GM10847 (cell line): Measurements from ENCODE around the gene PLA2R1.

Experiments
- POLR2A ChIP-seq: IDR thresholded peaks from 2 replicates; pipeline ENCODE4 v1.6.1; 2011; ENCODE audit not compliant: insufficient read length; ENCODE audit errors: extremely low read depth

PLA2R1 gene

GRCh38 chr2:159982842-159983785, 79.3 kb downstream of the PLA2R1 start:
- TF ChIP-seq POLR2A = no peak

- TF ChIP-seq POLR2A = no peak
Observed at GRCh38 chr2:159982270-159982669, 80.1 kb downstream of the PLA2R1 start.

- no peak for TF ChIP-seq POLR2A
Observed at GRCh38 chr2:159976527-159977160, 85.8 kb downstream of the PLA2R1 start.

- no peak for TF ChIP-seq POLR2A
Observed at GRCh38 chr2:159973325-159973724, 89.1 kb downstream of the PLA2R1 start.

GRCh38 chr2:159971365-159972152, 90.9 kb downstream of the PLA2R1 start:
- TF ChIP-seq POLR2A = no peak

GRCh38 chr2:159968279-159968900, 94.0 kb downstream of the PLA2R1 start:
- no peak for TF ChIP-seq POLR2A

GRCh38 chr2:159963700-159964099, 98.7 kb downstream of the PLA2R1 start:
- TF ChIP-seq POLR2A = no peak

GRCh38 chr2:159961451-159961850, 101.0 kb downstream of the PLA2R1 start:
- TF ChIP-seq POLR2A = no peak

GRCh38 chr2:159961037-159961436, 101.4 kb downstream of the PLA2R1 start:
- TF ChIP-seq POLR2A = no peak

- TF ChIP-seq POLR2A = no peak
Observed at GRCh38 chr2:159960414-159960813, 102.0 kb downstream of the PLA2R1 start.

- no peak for TF ChIP-seq POLR2A
Observed at GRCh38 chr2:159959136-159959535, 103.3 kb downstream of the PLA2R1 start.

- no peak for TF ChIP-seq POLR2A
Observed at GRCh38 chr2:159953136-159953823, 109.1 kb downstream of the PLA2R1 start.

GRCh38 chr2:159946326-159946999, 116.0 kb downstream of the PLA2R1 start:
- TF ChIP-seq POLR2A = no peak

- no peak for TF ChIP-seq POLR2A
Observed at GRCh38 chr2:159944874-159945273, 117.5 kb downstream of the PLA2R1 start.
